ENCODE measurements around the gene CPN2.

Gene CPN2

GRCh38 chr3:194328053-194328657 is 23.0 kb downstream of the CPN2 start:
- no peak for DNase-seq

DNA sequence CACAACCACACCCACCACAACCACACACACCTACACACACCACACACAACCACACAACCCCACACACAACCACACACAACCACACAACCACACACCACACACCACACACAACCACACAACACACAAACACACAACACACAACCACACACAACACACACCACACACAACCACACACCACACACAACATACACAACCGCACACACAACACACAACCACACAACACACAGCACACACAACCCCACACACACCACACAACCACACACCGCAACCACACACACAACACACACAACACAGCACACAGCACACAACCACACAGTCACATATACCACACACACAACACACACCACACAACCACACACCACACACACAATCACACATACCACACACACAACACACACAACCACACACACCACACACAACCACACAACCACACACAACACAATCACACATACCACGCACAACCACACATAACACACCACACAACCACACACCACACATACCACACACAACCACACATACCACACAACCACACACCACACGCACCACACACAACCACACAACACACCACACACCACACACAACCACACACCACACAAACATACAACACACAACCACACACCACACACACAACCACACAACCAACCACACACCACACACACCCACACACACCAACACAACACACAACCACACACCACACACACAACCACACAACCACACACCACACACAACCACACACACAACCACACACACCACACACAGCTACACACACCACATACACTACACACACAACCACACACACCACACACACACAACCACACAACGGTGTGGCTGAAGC is 23.7 kb downstream of the CPN2 start:
- no peak for DNase-seq

GRCh38 chr3:194326968-194327217 is 24.2 kb downstream of the CPN2 start:
- no peak for DNase-seq

DNA sequence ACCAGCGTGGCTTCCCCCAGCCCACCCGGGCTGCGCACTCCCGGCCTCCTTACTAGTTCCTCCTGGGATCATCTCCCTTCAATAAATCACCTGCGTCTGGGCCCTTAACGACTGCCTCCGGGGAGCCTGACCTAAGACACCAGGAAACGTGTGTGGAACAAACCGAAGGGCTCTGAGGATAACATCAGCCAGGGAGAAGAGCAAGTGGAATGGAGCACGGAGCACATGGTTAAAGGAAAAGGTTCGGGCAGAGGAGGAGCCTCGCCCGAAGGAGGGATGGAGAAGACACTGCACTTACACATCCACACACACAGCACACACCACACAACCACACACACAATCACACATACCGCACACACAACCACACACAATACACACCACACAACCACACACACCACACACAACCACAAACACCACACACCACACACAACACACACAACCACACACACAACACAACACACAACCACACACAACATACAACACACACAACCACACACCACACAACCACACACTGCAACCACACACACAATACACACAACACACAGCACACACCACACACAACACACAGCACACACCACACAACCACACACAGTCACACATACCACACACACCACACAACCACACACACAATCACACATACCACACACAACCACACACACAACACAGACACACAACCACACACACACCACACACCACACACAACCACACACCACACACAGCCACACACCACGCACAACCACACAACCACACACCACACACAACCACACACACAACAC is 24.7 kb downstream of the CPN2 start:
- no peak for DNase-seq

GRCh38 chr3:194325424-194326153 is 25.5 kb downstream of the CPN2 start:
- no peak for DNase-seq

DNA sequence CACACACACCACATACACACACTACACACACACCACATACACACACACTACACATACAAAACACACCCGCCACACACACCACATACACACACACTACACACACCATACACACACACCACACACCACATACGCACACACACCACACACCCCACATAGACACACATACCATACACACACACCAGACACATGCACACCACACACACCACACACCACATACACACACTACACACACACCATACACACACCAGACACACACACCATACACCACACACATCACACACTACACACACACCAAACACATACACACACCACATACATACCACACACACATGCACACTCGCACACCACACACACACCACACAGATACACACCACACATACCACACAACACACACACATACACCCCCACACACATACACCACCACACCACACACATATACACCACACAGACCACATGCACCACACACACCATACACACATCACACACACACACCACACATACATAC is 26.3 kb downstream of the CPN2 start:
- no peak for DNase-seq

GRCh38 chr3:194323785-194324735 is 27.1 kb downstream of the CPN2 start:
- peak in 1 of 2 experiments; percentile 36 for DNase-seq

DNA sequence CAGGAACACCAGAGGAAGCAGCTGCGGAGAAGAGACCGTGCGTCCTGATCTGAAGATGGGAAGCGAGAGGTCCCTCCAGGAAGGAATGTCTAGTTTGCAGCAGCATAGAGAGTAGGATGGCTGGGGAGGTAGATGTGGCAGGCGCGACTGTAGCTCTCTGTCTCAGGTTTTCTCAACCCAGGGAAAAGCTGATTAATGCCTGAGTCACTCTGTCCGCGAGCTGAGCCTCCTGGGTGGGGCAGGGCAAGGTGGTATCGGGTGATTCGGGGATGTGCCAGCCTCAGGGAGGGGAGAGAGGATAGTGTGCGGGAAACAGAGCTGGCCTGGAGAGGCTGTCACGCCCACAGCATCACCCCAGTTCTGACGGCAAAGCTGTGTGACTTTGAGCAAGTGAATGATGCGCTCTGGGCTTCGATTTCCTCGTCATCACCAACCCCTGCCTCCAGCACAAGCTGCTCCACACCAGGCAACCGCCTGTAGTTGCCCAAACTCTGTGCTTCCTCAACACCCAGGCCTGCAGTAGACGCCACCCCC is 28.4 kb downstream of the CPN2 start:
- DNase-seq = no peak

DNA sequence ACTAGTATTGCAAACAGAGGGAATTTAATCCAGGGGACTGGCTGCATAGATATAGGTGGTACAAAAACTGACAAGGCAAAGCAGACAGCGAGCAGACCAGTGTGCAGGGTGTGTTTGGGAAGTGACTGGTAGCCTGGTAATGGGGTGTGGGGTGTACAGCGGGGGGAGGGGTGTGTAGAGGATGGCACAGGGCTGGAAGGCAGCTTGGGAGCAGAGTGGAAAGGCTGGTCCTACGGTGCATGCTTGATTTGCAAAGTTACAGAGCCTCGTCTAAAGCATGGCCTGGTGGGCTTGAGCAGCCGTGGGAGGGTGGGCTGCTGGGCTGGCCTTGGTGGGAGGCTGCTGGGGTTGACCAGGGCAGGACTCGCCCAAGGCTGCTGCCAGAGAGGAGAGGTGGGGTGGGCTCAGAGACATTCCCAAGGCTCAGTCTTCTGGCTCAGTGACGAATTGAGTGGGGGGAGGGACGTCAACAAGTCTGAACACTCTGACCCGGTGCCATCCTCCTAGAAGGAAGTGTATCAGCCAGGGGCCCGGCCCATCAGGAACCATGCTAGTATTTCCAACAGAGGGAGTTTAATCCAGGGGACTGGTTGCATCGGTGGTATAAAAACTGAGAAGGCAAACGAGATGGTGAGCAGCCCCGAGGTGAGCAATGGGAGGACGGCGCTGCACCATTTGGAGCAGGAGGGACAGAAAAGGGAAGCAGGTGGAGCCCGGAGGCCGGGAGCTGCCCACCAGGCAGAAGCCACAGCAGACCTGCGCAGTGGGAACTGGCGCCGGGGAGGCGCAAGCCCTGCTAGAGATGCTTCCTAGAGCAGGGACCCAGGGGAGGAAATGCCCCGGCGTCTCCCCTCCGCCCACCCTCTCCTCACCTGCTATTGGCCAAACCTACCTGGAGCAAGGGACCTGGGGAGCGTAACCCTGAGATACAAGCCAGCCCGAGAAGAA is 29.2 kb downstream of the CPN2 start:
- no peak for DNase-seq

- no peak for DNase-seq
Observed at GRCh38 chr3:194320744-194321243, 30.3 kb downstream of the CPN2 start.

- DNase-seq = no peak
Observed at GRCh38 chr3:194320100-194320499, 31.0 kb downstream of the CPN2 start.

- no peak for DNase-seq
Observed at GRCh38 chr3:194318511-194319161, 32.5 kb downstream of the CPN2 start.

- DNase-seq = no peak
Observed at GRCh38 chr3:194316918-194317317, 34.2 kb downstream of the CPN2 start.

DNA sequence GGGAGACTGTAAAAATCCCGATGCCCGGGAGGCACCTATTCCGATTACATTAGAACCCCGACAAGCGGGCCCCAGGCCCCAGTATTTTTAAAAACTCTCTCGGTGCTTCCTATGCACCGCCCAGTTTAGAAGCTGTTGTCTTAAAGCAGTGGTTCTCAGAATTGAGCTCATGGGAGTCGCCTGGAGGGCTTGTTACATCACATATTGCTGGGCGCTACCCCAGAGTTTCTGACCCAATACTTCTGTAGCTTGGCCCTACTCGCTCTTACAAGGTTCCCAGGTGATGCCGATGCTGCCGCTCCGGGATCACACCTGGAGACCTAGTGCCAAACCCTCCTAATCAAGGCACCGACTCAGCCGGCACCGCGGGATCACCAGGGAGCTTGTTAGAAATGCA is 35.2 kb downstream of the CPN2 start:
- DNase-seq = no peak

DNA sequence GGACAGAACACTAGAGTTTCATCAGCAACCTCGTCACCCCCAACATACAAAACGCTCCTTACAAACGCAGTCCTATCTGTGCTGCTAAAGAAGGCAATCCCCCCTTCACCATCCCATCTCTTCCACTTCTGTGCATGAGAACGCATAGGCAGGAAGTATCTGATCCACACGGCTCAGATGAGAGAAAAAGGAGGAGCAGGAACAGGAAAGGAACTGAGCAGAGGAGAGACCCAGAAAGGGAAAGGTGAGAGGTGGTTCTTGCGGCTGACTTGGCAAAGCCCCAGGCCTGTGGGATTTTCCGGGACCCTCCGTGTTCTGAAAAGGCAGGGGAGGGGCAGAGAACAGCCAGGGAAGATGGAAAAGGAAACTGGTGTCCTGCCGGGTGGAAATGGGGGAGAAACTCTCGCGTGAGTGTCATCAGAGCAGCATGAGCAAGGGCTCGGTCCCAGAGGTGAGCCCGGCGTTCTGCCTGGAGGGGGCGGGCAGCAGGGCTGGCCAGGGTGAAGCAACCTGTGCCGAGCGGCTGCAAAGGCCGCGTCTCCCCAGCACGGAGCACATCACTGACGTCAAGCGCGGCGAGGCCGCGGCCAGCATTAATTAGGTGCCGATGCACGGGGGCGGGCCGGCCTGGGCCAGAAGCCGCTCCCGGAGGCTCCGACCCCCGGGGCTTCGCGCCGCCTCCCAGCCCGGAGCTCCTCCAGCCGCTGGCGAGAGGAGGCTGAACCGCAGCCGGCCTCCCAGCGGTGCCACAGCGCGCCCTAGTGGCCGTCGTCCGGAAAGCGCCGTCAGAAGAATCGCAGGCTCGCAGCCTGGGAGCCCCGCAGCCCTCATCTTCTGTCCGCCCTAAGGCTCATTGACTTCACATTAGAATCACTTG is 35.8 kb downstream of the CPN2 start:
- DNase-seq = peak; percentile 74 to 85

DNA sequence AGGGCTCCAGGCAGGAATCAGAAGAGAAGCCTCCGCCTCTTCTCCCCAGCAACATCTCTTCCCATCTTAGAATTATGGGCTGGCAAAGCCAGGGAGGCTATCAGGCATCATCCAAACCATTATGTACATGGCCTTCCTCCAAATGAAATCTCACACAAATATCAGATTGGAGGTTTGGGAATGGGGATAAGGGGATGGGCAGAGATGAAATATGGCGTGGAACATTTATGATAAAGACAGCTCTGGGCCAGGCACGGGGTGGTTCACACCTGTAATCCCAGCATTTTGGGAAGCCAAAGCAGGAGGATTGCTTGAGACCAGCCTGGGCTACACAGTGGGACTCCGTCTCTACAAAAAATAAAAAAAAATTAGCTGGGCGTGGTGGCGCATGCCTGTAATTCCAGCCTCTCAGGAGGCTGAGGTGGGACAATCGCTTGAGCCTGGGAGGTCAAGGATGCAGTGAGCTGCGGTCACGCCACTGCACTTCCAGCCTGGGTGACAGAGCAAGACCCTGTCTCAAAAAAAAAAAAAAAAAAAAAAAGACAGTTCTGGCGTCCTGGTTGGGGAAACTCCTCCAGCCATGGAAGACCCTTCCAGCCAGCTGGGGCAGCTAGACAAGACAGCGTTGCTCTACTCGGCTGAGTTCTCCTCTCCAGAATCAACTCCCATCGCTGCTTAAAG is 36.6 kb downstream of the CPN2 start:
- no peak for DNase-seq

- DNase-seq = no peak
Observed at GRCh38 chr3:194313560-194314387, 37.4 kb downstream of the CPN2 start.

All from stimulated activated CD4-positive, alpha-beta T cell treated with anti-CD3 and anti-CD28 coated beads, Interleukin-4, amount 100 ng/mL, for 4 hours (primary cell).